Tibial nerve (tissue), 4 donors: Measurements from ENCODE around the gene P2RY8. TPM values are rescaled to one million over a fixed set of nuclear protein-coding genes. Genes with fewer than 3 reads are reported as not detected.
"Not testable (repeated sequence)": the region's sequence is repeated elsewhere in the genome, so short reads cannot be mapped to it uniquely, and the experiment has no call there.

Source experiments
- DNase-seq, 2 donors: peaks; one replicate each; pipeline ENCODE4 v3.0.0-alpha.2; 2019; ENCODE audit warnings: low spot score in 2 of 2
- H3K27ac ChIP-seq, 4 donors: fragments of 200-600 bp; sonication (generic) in 3 of 4; one replicate each; pipeline ENCODE4 v1.5.1; 2017 to 2019; ENCODE audit warnings: mild to moderate bottlenecking in 1 of 4
- H3K27me3 ChIP-seq, 2 donors: fragments of 200-600 bp; sonication (generic) in 1 of 2; one replicate each; pipeline versions ENCODE4 v1.5.1 to v1.6.0; 2017 to 2019
- H3K36me3 ChIP-seq, 3 donors: fragments of 200-600 bp; sonication (generic); one replicate each; pipeline ENCODE4 v1.5.1; 2018 to 2019
- H3K4me1 ChIP-seq, 4 donors: fragments of 200-600 bp; sonication (generic) in 3 of 4; one replicate each; pipeline ENCODE4 v1.5.1; 2017 to 2019
- H3K4me3 ChIP-seq, 4 donors: fragments of 200-600 bp; sonication (generic) in 3 of 4; one replicate each; pipeline ENCODE4 v1.5.1; 2017 to 2019; ENCODE audit warnings: mild to moderate bottlenecking in 1 of 4, moderate library complexity in 1 of 4
- H3K9me3 ChIP-seq, 4 donors: fragments of 200-600 bp; sonication (generic) in 3 of 4; one replicate each; pipeline ENCODE4 v1.5.1; 2017 to 2019
- CTCF ChIP-seq, 5 experiments: fragments of 200-600 bp in 3 of 5; fragments of 450-650 bp in 2 of 5; sonication (generic) in 3 of 5; IDR thresholded peaks; one replicate each; pipeline ENCODE4 v1.5.1; 2016 to 2019; ENCODE audit warnings: antibody characterized with exemption in 5 of 5, mild to moderate bottlenecking in 3 of 5, moderate library complexity in 2 of 5
- EP300 ChIP-seq, 2 donors: sonication (generic); formaldehyde crosslinking; IDR thresholded peaks; one replicate each; pipeline ENCODE4 v1.6.1; 2017; ENCODE audit warnings: antibody characterized with exemption in 2 of 2, mild to moderate bottlenecking in 1 of 2
- POLR2A ChIP-seq, 2 donors: fragments of 450-650 bp; IDR thresholded peaks; one replicate each; pipeline ENCODE4 v1.6.1; 2017; ENCODE audit warnings: antibody characterized with exemption in 2 of 2, mild to moderate bottlenecking in 2 of 2, moderate library complexity in 2 of 2
- WGBS, 2 donors: methylation state at CpG; one replicate each; pipeline ENCODE4 v1.1.5; 2018; 5-methylcytosine and 5-hydroxymethylcytosine counted together
- total RNA-seq, 4 donors: library from RNA; depleted of rRNA; stranded (reverse); fragments of >200 nt; gene quantifications; one replicate each; pipeline ENCODE4 v1.1.0, GENCODE V29; 2016

The P2RY8 gene
- total RNA-seq, 4 donors from 2014 or later = 0.84 to 2.8 (median 1.2) TPM

DNA sequence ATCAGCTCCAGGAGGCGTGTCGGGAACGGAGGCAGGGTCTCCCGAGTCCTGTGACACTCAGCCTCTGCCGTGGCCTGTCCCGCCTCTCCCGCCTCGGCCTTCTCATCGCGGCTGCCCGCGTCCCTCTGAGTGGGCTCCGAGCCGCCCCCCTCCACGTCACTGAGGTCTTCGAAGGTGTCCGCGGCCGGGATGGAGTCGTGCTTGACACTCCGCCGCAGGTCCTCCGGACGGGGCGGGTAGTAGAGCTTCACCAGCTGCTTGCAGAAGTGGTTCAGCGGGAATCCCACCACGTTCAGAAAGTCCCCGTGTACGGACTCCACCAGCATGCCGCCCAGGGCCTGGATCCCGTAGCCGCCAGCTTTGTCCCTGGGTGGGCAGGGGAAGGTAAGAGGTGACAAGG is 109.2 kb downstream of the P2RY8 start:
- Histone ChIP-seq H3K9me3 (peaks cover 0 to 7% (median under 1%) of the 10 kb centered on the region in 4 donors), H3K27me3 (no peaks in the 10 kb centered on the region), H3K36me3 (peaks cover 0 to 74% (median 10%) of the 10 kb centered on the region in 3 donors), H3K4me1 (no peaks in the 10 kb centered on the region), H3K4me3 (no peak overlapping the region), H3K27ac (no peak overlapping the region)
- DNase-seq = no peak
- WGBS, 2 donors = 96 to 98% methylated on average over 31 to 32 of the region's 32 CpGs
- TF ChIP-seq CTCF (IDR thresholded peaks at IDR 0.05) (no peak), POLR2A (IDR thresholded peaks at IDR 0.05) (no peak), EP300 (IDR thresholded peaks at IDR 0.05) (no peak)

GRCh38 chrX:1426321-1426720 is 110.7 kb downstream of the P2RY8 start:
- H3K27ac ChIP-seq, DNase-seq, H3K4me1 ChIP-seq, H3K4me3 ChIP-seq, H3K27me3 ChIP-seq: not testable (repeated sequence)
- 90 to 93% methylated on average over 16 of the region's 16 CpGs for WGBS, 2 donors
- Histone ChIP-seq H3K9me3 (peaks cover 0 to 18% (median 4%) of the 10 kb centered on the region in 4 donors), H3K36me3 (peaks cover under 1 to 76% (median 16%) of the 10 kb centered on the region in 3 donors)

- Histone ChIP-seq H3K27me3 (no peaks in the 10 kb centered on the region), H3K4me3 (no peak overlapping the region), H3K27ac (no peak overlapping the region), H3K36me3 (peaks cover 3 to 84% (median 18%) of the 10 kb centered on the region in 3 donors), H3K9me3 (peaks cover 0 to 18% (median 4%) of the 10 kb centered on the region in 4 donors), H3K4me1 (no peaks in the 10 kb centered on the region)
- TF ChIP-seq EP300 (IDR thresholded peaks at IDR 0.05) (no peak), POLR2A (IDR thresholded peaks at IDR 0.05) (no peak), CTCF (IDR thresholded peaks at IDR 0.05) (no peak)
- no peak for DNase-seq
- WGBS, 2 donors = 77 to 88% methylated on average over 10 of the region's 10 CpGs
These were observed 111.6 kb downstream of the P2RY8 start for GRCh38 chrX:1425381-1425780.

DNA sequence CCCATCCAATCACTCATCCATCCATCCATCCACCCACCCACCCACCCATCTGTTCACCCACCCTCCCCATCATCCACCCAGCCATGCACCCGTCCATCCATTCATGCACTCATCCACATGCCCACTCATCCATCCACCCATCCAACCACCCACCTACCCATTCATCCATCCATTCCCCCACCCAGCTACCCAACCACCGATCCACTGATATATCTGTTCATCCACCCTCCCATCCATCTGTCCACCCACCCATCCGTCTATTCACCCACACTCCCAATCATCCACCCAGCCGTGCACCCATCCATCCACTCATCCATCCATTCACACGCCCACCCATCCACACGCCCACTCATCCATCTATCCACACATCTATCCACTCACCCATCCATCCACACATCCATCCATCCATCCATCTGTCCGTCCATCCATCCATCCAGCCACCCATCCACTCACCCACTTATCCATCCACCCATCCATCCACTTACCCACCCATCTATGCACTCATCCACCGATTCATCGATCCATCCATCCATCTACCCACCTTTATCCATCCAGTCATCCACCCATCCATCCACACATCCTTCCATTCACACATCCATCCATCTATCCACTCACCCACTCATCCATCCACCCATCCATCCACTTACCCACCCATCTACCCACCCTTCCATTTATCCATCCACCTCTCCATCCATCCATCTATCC is 112.7 kb downstream of the P2RY8 start:
- peaks cover 0 to 18% (median 4%) of the 10 kb centered on the region in 4 donors for H3K9me3 ChIP-seq
- no peak for TF ChIP-seq POLR2A (IDR thresholded peaks at IDR 0.05)
- TF ChIP-seq CTCF (IDR thresholded peaks at IDR 0.05) = no peak
- no peak for TF ChIP-seq EP300 (IDR thresholded peaks at IDR 0.05)
- DNase-seq = no peak
- no peak overlapping the region for H3K27ac ChIP-seq
- H3K4me1 ChIP-seq = no peaks in the 10 kb centered on the region
- H3K4me3 ChIP-seq = no peak overlapping the region
- H3K36me3 ChIP-seq = peaks cover 3 to 84% (median 18%) of the 10 kb centered on the region in 3 donors
- WGBS, 2 donors = 76 to 84% methylated on average over 9 of the region's 9 CpGs
- H3K27me3 ChIP-seq = no peaks in the 10 kb centered on the region

GRCh38 chrX:1423215-1423614 is 113.8 kb downstream of the P2RY8 start:
- TF ChIP-seq POLR2A (IDR thresholded peaks at IDR 0.05) (no peak), EP300 (IDR thresholded peaks at IDR 0.05) (no peak), CTCF (IDR thresholded peaks at IDR 0.05) (no peak)
- Histone ChIP-seq H3K36me3 (peaks cover 5 to 89% (median 18%) of the 10 kb centered on the region in 3 donors), H3K27ac (no peak overlapping the region), H3K9me3 (peaks cover 0 to 25% (median 4%) of the 10 kb centered on the region in 4 donors), H3K4me3 (no peak overlapping the region), H3K4me1 (no peaks in the 10 kb centered on the region), H3K27me3 (no peaks in the 10 kb centered on the region)
- 48 to 73% methylated on average over 2 of the region's 2 CpGs for WGBS, 2 donors
- DNase-seq = no peak
